Neural cell (in vitro differentiated cells): ENCODE data around the gene PLAAT5. TPM values are rescaled to one million over a fixed set of nuclear protein-coding genes. Genes with fewer than 3 reads are reported as not detected.

Source experiments
- H2AFZ ChIP-seq: fragments of 200-600, 300-800 bp; sonication (generic), shearing (Covaris generic); 2 replicates; pipeline ENCODE4 v1.6.0; 2014; ENCODE audit warnings: low read depth, mild to moderate bottlenecking, antibody characterized with exemption, low read length, moderate library complexity
- H3F3A ChIP-seq: fragments of 200-600 bp; shearing (Covaris generic); 2 replicates; pipeline ENCODE4 v1.6.1; 2016; ENCODE audit warnings: mild to moderate bottlenecking, moderate library complexity, mixed read lengths, antibody characterized with exemption, low read length; ENCODE audit not compliant: insufficient read depth, poor library complexity, severe bottlenecking
- H3K27ac ChIP-seq: fragments of 200-600, 300-800 bp; sonication (generic), shearing (Covaris generic); 2 replicates; pipeline ENCODE4 v1.5.1; 2014; ENCODE audit warnings: mild to moderate bottlenecking, low read length, moderate library complexity
- H3K27me3 ChIP-seq: fragments of 300-800, 200-600 bp; sonication (generic), shearing (Covaris generic); 2 replicates; pipeline ENCODE4 v1.6.0; 2014; ENCODE audit warnings: mild to moderate bottlenecking, low read depth, low read length, moderate library complexity; ENCODE audit not compliant: insufficient read depth
- H3K36me3 ChIP-seq: fragments of 300-800, 200-600 bp; sonication (generic), shearing (Covaris generic); 2 replicates; pipeline ENCODE4 v1.5.1; 2014; ENCODE audit warnings: mild to moderate bottlenecking, antibody characterized with exemption, low read length, moderate library complexity; ENCODE audit not compliant: insufficient read depth
- H3K4me2 ChIP-seq: fragments of 300-800, 200-600 bp; sonication (generic), shearing (Covaris generic); 2 replicates; pipeline ENCODE4 v1.6.0; 2014; ENCODE audit warnings: mild to moderate bottlenecking, low read length
- H3K4me3 ChIP-seq: fragments of 300-800, 200-600 bp; sonication (generic), shearing (Covaris generic); 2 replicates; pipeline ENCODE4 v1.5.1; 2014; ENCODE audit warnings: mild to moderate bottlenecking, low read length, moderate library complexity
- H3K79me2 ChIP-seq: fragments of 200-600 bp; shearing (Covaris generic); replicated peaks from 2 replicates; pipeline ENCODE4 v1.6.0; 2014; ENCODE audit warnings: mild to moderate bottlenecking, low read length, moderate library complexity; ENCODE audit not compliant: insufficient read depth
- H3K9ac ChIP-seq: fragments of 300-800, 200-600 bp; sonication (generic), shearing (Covaris generic); 2 replicates; pipeline ENCODE4 v1.6.1; 2016; ENCODE audit warnings: mild to moderate bottlenecking, low read length, mixed read lengths
- H3K9me2 ChIP-seq: fragments of 200-600 bp; shearing (Covaris generic); 2 replicates; pipeline ENCODE4 v1.6.1; 2016; ENCODE audit warnings: mild to moderate bottlenecking, low read length, mixed read lengths; ENCODE audit not compliant: insufficient read depth
- H3K9me3 ChIP-seq: fragments of 200-600, 300-800 bp; sonication (generic), shearing (Covaris generic); 2 replicates; pipeline ENCODE4 v1.6.1; 2016; ENCODE audit warnings: mild to moderate bottlenecking, mixed run types, low read length, moderate library complexity, mixed read lengths
- H4K20me1 ChIP-seq: fragments of 200-600 bp; shearing (Covaris generic); 2 replicates; pipeline ENCODE4 v1.6.1; 2016; ENCODE audit warnings: mild to moderate bottlenecking, mixed run types; ENCODE audit not compliant: insufficient read depth
- EP300 ChIP-seq: fragments of 450-650 bp; conservative IDR thresholded peaks from 2 replicates; pipeline ENCODE4 v1.6.1; 2014; ENCODE audit warnings: antibody characterized with exemption, mild to moderate bottlenecking, moderate library complexity; ENCODE audit not compliant: poor library complexity, severe bottlenecking
- EZH2 ChIP-seq: fragments of 200-600, 300-800 bp; shearing (Covaris generic), sonication (generic); IDR thresholded peaks from 2 replicates; pipeline ENCODE4 v1.6.1; 2014; ENCODE audit warnings: antibody characterized with exemption, low read length, borderline replicate concordance, mild to moderate bottlenecking; ENCODE audit not compliant: insufficient read depth, poor library complexity, severe bottlenecking
- MXI1 ChIP-seq: fragments of 450-650 bp; conservative IDR thresholded peaks from 2 replicates; pipeline ENCODE4 v1.6.1; 2014; ENCODE audit warnings: antibody characterized with exemption, mild to moderate bottlenecking; ENCODE audit not compliant: poor library complexity, severe bottlenecking
- POLR2AphosphoS5 ChIP-seq: IDR thresholded peaks from 2 replicates; pipeline ENCODE4 v1.6.1; 2012
- RAD21 ChIP-seq: fragments of 450-650 bp; conservative IDR thresholded peaks from 2 replicates; pipeline ENCODE4 v1.6.1; 2014; ENCODE audit warnings: antibody characterized with exemption, mild to moderate bottlenecking, moderate library complexity
- SMC3 ChIP-seq: fragments of 450-650 bp; conservative IDR thresholded peaks from 2 replicates; pipeline ENCODE4 v1.6.1; 2014; ENCODE audit warnings: antibody characterized with exemption, mild to moderate bottlenecking, moderate library complexity; ENCODE audit not compliant: poor library complexity
- TAF1 ChIP-seq: IDR thresholded peaks from 2 replicates; pipeline ENCODE4 v1.6.1; 2012; ENCODE audit warnings: low read depth
- polyA plus RNA-seq: library from polyadenylated mRNA; depleted of rRNA; stranded (reverse); fragments of >200 nt; gene quantifications from 2 replicates; pipeline ENCODE4 v1.2.3, GENCODE V29; 2014
- TF ChIP-seq, protein P1 (sequence below): fragments of 450-650 bp; IDR thresholded peaks from 2 replicates; pipeline ENCODE4 v1.5.1; 2014; ENCODE audit warnings: antibody characterized with exemption, mild to moderate bottlenecking, moderate library complexity; ENCODE audit not compliant: poor library complexity, severe bottlenecking
- TF ChIP-seq, protein P2 (sequence below): IDR thresholded peaks from 2 replicates; pipeline ENCODE4 v1.6.1; 2012; ENCODE audit warnings: borderline replicate concordance

PLAAT5 gene
- polyA plus RNA-seq, 1 donor from 2014 or later = 0.14 TPM

DNA sequence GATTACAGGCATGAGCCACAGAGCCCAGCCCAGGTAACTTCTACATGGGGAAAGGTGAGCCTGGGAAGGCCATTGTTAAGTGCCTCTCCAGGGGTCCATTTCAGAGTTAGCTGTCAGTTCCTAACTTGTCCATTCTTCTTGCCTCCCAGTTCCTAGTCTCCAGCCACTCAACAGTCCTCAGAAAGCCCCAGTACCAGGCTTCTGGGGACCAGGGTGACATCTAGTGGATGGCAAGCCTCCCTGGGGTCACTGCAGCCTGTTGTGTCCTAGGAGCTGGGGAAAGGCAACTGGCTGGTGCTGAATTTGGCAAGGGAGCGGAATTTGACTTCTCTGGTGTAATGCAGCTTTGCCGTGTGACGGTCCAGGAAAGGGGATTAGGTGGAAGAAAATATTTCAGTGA is 17.0 kb upstream of the PLAAT5 start:
- Histone ChIP-seq H3K4me3 (no peak overlapping the region), H3K79me2 (no peaks in the 10 kb centered on the region), H3K36me3 (no peaks in the 10 kb centered on the region), H3K27ac (no peak overlapping the region), H3K4me2 (no peak overlapping the region), H3K9me2 (no peaks in the 10 kb centered on the region), H3K9me3 (no peaks in the 10 kb centered on the region), H3K9ac (no peak overlapping the region), H3K27me3 (no peaks in the 10 kb centered on the region), H2AFZ (no peak overlapping the region), H3F3A (no peaks in the 10 kb centered on the region), H4K20me1 (no peaks in the 10 kb centered on the region)
- TF ChIP-seq POLR2AphosphoS5 (no peak), MXI1 (no peak), RAD21 (no peak), SMC3 (no peak), EP300 (no peak), EZH2 (no peak), TAF1 (no peak)
- TF ChIP-seq, protein P1, sequence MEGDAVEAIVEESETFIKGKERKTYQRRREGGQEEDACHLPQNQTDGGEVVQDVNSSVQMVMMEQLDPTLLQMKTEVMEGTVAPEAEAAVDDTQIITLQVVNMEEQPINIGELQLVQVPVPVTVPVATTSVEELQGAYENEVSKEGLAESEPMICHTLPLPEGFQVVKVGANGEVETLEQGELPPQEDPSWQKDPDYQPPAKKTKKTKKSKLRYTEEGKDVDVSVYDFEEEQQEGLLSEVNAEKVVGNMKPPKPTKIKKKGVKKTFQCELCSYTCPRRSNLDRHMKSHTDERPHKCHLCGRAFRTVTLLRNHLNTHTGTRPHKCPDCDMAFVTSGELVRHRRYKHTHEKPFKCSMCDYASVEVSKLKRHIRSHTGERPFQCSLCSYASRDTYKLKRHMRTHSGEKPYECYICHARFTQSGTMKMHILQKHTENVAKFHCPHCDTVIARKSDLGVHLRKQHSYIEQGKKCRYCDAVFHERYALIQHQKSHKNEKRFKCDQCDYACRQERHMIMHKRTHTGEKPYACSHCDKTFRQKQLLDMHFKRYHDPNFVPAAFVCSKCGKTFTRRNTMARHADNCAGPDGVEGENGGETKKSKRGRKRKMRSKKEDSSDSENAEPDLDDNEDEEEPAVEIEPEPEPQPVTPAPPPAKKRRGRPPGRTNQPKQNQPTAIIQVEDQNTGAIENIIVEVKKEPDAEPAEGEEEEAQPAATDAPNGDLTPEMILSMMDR = no peak
- TF ChIP-seq, protein P2, sequence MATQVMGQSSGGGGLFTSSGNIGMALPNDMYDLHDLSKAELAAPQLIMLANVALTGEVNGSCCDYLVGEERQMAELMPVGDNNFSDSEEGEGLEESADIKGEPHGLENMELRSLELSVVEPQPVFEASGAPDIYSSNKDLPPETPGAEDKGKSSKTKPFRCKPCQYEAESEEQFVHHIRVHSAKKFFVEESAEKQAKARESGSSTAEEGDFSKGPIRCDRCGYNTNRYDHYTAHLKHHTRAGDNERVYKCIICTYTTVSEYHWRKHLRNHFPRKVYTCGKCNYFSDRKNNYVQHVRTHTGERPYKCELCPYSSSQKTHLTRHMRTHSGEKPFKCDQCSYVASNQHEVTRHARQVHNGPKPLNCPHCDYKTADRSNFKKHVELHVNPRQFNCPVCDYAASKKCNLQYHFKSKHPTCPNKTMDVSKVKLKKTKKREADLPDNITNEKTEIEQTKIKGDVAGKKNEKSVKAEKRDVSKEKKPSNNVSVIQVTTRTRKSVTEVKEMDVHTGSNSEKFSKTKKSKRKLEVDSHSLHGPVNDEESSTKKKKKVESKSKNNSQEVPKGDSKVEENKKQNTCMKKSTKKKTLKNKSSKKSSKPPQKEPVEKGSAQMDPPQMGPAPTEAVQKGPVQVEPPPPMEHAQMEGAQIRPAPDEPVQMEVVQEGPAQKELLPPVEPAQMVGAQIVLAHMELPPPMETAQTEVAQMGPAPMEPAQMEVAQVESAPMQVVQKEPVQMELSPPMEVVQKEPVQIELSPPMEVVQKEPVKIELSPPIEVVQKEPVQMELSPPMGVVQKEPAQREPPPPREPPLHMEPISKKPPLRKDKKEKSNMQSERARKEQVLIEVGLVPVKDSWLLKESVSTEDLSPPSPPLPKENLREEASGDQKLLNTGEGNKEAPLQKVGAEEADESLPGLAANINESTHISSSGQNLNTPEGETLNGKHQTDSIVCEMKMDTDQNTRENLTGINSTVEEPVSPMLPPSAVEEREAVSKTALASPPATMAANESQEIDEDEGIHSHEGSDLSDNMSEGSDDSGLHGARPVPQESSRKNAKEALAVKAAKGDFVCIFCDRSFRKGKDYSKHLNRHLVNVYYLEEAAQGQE = no peak

DNA sequence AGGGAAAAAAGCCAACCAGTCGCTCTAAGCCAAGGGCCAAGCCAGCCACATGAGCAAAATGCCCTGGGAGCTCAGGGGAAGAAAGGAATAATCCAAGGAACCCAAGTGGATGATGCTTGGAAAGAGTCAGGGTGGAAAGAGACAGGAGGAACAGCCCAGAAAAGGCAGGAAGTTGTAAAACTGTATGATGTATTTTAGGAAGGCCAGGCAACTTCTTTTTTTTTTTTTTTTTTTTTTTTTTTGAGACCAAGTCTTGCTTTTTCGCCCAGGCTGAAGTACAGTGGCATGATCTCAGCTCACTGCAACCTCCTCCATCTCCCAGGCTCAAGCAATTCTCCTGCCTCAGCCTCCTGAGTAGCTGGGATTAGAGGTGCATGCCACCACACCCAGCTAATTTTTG is 16.5 kb upstream of the PLAAT5 start:
- no peak overlapping the region for H3K9ac ChIP-seq
- H3K9me2 ChIP-seq = no peaks in the 10 kb centered on the region
- H3K4me2 ChIP-seq = no peak overlapping the region
- no peaks in the 10 kb centered on the region for H3K27me3 ChIP-seq
- H3K79me2 ChIP-seq = no peaks in the 10 kb centered on the region
- H3K4me3 ChIP-seq = no peak overlapping the region
- no peak overlapping the region for H3K27ac ChIP-seq
- no peak overlapping the region for H2AFZ ChIP-seq
- H3K36me3 ChIP-seq = no peaks in the 10 kb centered on the region
- no peaks in the 10 kb centered on the region for H4K20me1 ChIP-seq
- no peaks in the 10 kb centered on the region for H3K9me3 ChIP-seq
- no peaks in the 10 kb centered on the region for H3F3A ChIP-seq
- TF ChIP-seq POLR2AphosphoS5 (no peak), EZH2 (no peak), MXI1 (no peak), TAF1 (no peak), SMC3 (no peak), EP300 (no peak), RAD21 (no peak)
- TF ChIP-seq, protein P2 = no peak
- TF ChIP-seq, protein P1 = no peak
